Ascending aorta (tissue), 2 donors: ENCODE data around the gene CASS4. TPM values are rescaled to one million over a fixed set of nuclear protein-coding genes. Genes with fewer than 3 reads are reported as not detected.

ENCODE experiments used
- DNase-seq, 2 donors: peaks; one replicate each; pipeline ENCODE4 v3.0.0-alpha.2; 2019; ENCODE audit warnings: low spot score in 2 of 2
- H3K27ac ChIP-seq, 2 donors: fragments of 200-600 bp; sonication (generic); one replicate each; pipeline ENCODE4 v1.5.1; 2016 to 2017; ENCODE audit warnings: mild to moderate bottlenecking in 1 of 2
- H3K27me3 ChIP-seq: fragments of 200-600 bp; sonication (generic); one replicate; pipeline ENCODE4 v1.5.1; 2017
- H3K36me3 ChIP-seq, 2 donors: fragments of 200-600 bp; sonication (generic); one replicate each; pipeline ENCODE4 v1.5.1; 2016
- H3K4me1 ChIP-seq, 2 donors: fragments of 200-600 bp; sonication (generic); one replicate each; pipeline ENCODE4 v1.5.1; 2016 to 2017; ENCODE audit warnings: mild to moderate bottlenecking in 1 of 2
- H3K4me3 ChIP-seq, 2 donors: fragments of 200-600 bp; sonication (generic); one replicate each; pipeline ENCODE4 v1.5.1; 2016 to 2017; ENCODE audit warnings: mild to moderate bottlenecking in 1 of 2
- H3K9me3 ChIP-seq, 2 donors: fragments of 200-600 bp; sonication (generic); one replicate each; pipeline ENCODE4 v1.5.1; 2016
- intact Hi-C: fragments of 100-400 bp; cut with DNase I; formaldehyde crosslinking; loops from one replicate; pipeline ENCODE4 v1.15.1; 2023
- total RNA-seq: library from RNA; depleted of rRNA; stranded (reverse); fragments of >200 nt; gene quantifications from one replicate; pipeline ENCODE4 v1.1.0, GENCODE V29; 2016
- TF ChIP-seq, protein P1 (sequence below), 3 experiments: fragments of 200-600 bp in 2 of 3; fragments of 450-650 bp in 1 of 3; sonication (generic) in 2 of 3; IDR thresholded peaks; one replicate each; pipeline ENCODE4 v1.5.1; 2016 to 2019; ENCODE audit warnings: antibody characterized with exemption in 3 of 3, mild to moderate bottlenecking in 1 of 3, moderate library complexity in 1 of 3

Gene CASS4
- total RNA-seq, 1 donor from 2014 or later = 11.2 TPM

DNA sequence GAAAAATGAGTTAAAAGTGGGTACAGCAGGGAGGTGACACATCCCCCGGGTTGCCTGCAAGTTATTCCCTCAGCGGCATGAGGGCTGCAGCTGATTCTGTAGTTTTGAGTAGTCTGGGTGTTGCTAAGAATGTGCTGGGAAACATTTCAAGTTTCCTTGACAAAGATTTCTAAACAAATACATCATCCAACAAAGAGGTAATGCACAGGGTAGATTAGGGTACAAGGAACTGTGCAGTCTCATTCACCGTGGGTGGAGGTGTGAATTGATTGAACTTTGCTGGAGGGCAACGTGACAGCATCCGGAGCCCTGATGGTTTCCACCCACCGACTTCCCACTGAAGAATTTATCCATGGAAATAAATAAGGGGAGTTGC is 21.8 kb downstream of the CASS4 start:
- Histone ChIP-seq H3K9me3 (no peaks in the 10 kb centered on the region), H3K4me3 (no peak overlapping the region), H3K4me1 (no peaks in the 10 kb centered on the region), H3K27me3 (no peaks in the 10 kb centered on the region), H3K27ac (no peak overlapping the region), H3K36me3 (no peaks in the 10 kb centered on the region)
- intact Hi-C loops = no loop called here
- TF ChIP-seq, protein P1, sequence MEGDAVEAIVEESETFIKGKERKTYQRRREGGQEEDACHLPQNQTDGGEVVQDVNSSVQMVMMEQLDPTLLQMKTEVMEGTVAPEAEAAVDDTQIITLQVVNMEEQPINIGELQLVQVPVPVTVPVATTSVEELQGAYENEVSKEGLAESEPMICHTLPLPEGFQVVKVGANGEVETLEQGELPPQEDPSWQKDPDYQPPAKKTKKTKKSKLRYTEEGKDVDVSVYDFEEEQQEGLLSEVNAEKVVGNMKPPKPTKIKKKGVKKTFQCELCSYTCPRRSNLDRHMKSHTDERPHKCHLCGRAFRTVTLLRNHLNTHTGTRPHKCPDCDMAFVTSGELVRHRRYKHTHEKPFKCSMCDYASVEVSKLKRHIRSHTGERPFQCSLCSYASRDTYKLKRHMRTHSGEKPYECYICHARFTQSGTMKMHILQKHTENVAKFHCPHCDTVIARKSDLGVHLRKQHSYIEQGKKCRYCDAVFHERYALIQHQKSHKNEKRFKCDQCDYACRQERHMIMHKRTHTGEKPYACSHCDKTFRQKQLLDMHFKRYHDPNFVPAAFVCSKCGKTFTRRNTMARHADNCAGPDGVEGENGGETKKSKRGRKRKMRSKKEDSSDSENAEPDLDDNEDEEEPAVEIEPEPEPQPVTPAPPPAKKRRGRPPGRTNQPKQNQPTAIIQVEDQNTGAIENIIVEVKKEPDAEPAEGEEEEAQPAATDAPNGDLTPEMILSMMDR (IDR thresholded peaks at IDR 0.05) = no peak
- no peak for DNase-seq

DNA sequence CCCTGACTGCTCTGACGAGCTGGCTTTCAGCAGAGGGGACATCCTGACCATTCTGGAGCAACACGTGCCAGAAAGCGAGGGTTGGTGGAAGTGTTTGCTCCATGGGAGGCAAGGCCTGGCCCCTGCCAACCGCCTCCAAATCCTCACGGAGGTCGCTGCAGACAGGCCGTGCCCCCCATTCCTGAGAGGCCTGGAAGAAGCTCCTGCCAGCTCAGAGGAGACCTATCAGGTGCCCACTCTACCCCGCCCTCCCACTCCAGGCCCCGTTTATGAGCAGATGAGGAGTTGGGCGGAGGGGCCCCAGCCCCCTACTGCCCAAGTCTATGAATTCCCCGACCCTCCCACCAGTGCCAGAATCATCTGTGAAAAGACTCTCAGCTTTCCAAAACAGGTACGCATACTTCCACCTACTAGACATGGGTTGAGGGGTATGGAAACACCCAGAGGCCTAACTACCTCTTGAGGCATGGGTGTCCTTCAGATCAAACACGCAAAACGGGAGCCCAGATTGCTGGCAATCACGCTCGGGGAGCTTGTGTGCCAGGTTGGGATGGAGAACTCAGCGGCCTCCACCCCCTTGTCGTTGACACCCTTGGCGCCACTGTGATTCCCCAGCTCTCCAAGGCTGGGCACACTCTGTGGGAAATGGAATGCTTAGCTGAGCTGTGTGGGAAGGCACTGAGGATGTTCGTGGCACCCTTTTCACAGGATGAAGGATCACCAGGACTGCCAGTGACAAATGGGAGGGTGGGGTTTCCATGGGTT is 25.3 kb downstream of the CASS4 start:
- no peaks in the 10 kb centered on the region for H3K27me3 ChIP-seq
- H3K9me3 ChIP-seq = no peaks in the 10 kb centered on the region
- TF ChIP-seq, protein P1 (IDR thresholded peaks at IDR 0.05) = no peak
- H3K4me1 ChIP-seq = no peaks in the 10 kb centered on the region
- H3K4me3 ChIP-seq = no peak overlapping the region
- no peak for DNase-seq
- no peaks in the 10 kb centered on the region for H3K36me3 ChIP-seq
- intact Hi-C loops = no loop called here
- no peak overlapping the region for H3K27ac ChIP-seq

DNA sequence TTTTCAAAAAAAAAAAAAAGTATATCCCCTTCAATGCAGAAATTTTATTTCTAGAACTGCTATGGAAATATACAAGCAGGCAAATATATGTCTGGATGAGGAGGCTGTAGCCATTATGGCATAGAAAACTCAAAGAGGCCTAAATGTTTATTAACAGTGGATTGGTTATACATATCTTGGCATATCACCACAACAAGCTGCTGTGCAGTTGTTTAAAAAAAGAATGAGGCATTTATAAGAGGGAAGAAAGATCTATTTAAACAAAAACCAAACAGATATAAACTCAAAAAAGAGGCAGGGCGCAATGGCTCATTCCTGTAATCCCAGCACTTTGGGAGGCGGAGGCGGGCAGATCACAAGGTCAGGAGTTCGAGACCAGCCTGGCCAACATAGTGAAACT is 26.2 kb downstream of the CASS4 start:
- H3K9me3 ChIP-seq = no peaks in the 10 kb centered on the region
- H3K4me3 ChIP-seq = no peak overlapping the region
- no peaks in the 10 kb centered on the region for H3K36me3 ChIP-seq
- H3K27me3 ChIP-seq = no peaks in the 10 kb centered on the region
- DNase-seq = no peak
- intact Hi-C loops = no loop called here
- no peak overlapping the region for H3K27ac ChIP-seq
- TF ChIP-seq, protein P1 (IDR thresholded peaks at IDR 0.05) = no peak
- H3K4me1 ChIP-seq = no peaks in the 10 kb centered on the region

DNA sequence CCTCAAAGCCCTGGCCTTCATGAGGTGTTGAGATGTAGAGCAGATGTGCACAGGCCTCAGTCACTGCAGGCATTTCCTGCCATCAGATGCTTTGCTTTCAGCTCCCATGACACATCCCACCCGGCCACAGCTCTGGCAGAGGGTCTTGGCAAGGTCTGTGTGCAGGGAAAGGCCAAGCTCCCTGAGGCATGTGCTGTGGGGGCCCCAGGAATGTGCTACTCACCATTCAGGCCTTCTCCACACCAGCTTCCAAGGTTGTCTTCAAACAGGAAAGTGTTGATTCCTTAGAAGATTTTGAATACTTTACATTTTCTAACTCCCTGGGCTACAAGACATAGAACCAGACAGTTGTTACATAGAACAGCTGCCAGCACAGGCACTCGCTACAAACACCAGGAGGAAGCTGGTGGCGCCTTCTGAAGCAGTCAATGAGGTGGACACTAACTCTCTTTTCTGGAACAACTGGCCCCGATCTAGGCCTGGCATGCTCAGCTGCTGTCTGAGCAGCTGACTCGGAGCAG is 27.8 kb downstream of the CASS4 start:
- Histone ChIP-seq H3K9me3 (no peaks in the 10 kb centered on the region), H3K4me1 (no peaks in the 10 kb centered on the region), H3K27ac (no peak overlapping the region), H3K27me3 (no peaks in the 10 kb centered on the region), H3K36me3 (no peaks in the 10 kb centered on the region), H3K4me3 (no peak overlapping the region)
- intact Hi-C loops = no loop called here
- DNase-seq = no peak
- TF ChIP-seq, protein P1 (IDR thresholded peaks at IDR 0.05) = no peak

DNA sequence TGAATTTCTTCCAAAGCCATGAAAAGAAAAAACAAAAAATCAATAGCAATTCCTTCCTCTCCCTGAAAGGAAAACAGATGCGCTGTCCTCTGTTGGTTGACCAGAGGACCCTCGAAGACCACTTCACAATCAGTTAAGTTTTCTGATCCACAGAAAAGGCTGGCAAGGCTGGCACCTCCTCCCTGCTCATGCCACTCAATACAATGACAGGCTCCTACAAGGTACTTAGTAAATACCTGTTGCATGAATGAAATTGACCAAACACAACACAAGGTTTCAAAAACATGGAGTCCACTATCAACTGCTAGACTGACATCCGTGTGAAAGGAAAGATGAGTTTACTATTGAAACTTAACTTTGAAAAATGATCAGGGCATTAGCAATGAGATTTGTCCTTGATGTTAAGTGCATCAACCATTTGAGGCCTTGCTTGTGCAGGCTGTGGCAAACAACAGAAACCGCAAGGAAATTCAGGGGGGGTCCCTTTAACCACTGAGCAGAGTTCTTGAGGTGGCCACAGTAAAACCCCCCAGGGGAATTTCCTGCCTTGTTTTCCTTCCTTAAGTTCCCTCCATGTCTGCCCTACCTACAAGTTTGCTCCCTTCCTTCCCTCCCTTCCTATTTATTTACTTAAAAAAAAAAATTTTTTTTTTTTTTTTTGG is 28.4 kb downstream of the CASS4 start:
- H3K27ac ChIP-seq = no peak overlapping the region
- H3K4me1 ChIP-seq = no peaks in the 10 kb centered on the region
- no peak for DNase-seq

More for the DNA sequence above, 28.4 kb downstream of the CASS4 start:
- Histone ChIP-seq H3K36me3 (no peaks in the 10 kb centered on the region), H3K9me3 (no peaks in the 10 kb centered on the region), H3K4me3 (no peak overlapping the region), H3K27me3 (no peaks in the 10 kb centered on the region)
- intact Hi-C loops = no loop called here
- TF ChIP-seq, protein P1 (IDR thresholded peaks at IDR 0.05) = no peak
